ENCODE results near the gene ZNF544.
A peak's percentile ranks its signal among the peaks of the same experiment; 100 is the strongest.
"Not testable (repeated sequence)": the region's sequence is repeated elsewhere in the genome, so short reads cannot be mapped to it uniquely, and the experiment has no call there.

The ZNF544 gene

DNA sequence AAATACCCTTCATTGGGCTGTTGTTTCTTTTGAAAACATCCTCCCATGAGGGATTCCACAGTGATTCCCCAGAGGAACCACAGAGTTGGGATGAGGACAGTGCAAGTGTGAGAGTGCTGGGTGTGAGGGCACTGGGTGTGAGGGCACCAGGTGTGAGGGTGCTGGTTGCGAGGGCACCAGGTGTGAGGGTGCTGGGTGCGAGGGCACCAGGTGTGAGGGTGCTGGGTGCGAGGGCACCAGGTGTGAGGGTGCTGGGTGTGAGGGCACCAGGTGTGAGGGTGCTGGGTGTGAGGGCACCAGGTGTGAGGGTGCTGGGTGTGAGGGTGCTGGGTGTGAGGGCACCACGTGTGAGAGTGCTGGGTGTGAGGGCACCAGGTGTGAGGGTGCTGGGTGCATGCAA is 29.5 kb downstream of the ZNF544 start:
- DNase-seq, result not testable (repeated sequence)

DNA sequence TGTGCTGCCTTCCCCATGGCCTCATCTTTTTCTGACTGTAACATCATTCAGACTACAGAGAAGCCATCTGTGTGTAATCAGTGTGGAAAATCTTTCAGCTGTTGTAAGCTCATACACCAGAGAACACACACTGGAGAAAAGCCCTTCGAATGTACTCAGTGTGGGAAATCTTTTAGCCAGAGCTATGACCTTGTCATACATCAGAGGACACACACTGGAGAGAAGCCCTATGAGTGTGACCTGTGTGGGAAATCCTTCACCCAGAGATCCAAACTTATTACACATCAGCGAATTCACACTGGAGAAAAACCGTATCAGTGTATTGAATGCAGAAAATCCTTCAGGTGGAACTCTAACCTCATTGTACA is 32.9 kb downstream of the ZNF544 start:
- DNase-seq, result no peak

DNA sequence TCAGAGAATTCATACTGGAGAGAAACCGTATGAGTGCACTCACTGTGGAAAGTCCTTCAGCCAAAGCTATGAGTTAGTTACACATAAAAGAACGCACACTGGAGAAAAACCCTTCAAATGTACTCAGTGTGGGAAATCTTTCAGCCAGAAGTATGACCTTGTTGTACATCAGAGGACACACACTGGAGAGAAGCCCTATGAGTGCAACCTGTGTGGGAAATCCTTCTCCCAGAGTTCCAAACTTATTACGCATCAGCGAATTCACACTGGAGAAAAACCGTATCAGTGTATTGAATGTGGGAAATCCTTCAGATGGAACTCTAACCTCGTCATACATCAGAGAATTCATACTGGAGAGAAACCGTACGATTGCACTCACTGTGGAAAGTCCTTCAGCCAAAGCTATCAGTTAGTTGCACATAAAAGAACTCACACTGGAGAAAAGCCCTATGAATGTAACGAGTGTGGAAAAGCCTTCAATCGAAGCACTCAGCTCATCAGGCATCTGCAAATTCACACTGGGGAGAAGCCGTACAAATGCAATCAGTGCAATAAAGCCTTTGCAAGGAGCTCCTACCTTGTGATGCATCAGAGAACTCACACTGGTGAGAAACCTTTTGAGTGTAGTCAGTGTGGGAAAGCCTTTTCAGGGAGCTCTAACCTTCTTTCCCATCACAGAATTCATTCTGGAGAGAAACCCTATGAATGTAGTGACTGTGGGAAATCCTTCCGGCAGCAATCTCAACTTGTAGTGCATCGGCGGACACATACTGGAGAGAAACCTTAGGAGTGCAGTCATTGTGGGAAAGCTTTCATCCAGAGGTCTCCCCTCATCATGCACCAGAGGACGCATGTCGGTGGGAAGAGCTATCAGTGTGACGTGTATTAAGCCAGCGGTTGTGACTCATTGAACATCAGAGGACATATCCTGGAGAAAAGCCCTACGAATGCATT is 33.5 kb downstream of the ZNF544 start:
- no peak for DNase-seq

DNA sequence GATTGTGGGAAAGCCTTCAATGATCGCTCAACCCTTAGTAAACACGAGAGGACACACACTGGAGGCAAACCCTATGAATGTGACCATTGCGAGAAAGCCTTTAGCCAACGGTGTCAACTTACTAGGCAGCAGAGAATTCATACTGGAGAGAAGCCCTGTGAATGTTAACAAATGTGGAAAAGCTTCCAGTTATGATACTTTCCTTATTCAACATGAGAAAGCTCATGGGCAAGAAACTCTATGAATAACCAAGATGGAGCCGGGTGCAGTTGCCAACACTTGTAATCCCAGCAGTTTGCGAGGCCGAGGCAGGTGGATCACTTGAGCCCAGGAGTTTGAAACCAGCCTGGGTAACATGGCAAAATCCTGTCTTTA is 34.2 kb downstream of the ZNF544 start:
- DNase-seq, result no peak

DNA sequence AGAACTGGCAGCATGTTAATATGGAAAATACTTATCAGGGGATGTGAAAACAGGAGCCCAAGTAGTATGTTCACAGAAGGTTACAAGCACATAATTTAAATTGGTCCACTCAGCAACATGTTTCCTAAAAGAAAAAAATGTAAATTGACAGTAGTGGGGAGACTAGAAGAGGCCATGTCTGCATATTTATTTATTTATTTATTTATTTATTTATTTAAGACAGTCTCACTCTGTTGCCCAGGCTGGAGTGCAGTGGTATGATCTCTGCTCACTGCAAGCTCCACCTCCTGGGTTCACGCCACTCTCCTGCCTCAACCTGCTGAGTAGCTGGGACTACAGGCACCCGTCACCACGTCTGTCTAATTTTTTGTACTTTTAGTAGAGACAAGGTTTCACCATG is 36.4 kb downstream of the ZNF544 start:
- DNase-seq, result no peak

DNA sequence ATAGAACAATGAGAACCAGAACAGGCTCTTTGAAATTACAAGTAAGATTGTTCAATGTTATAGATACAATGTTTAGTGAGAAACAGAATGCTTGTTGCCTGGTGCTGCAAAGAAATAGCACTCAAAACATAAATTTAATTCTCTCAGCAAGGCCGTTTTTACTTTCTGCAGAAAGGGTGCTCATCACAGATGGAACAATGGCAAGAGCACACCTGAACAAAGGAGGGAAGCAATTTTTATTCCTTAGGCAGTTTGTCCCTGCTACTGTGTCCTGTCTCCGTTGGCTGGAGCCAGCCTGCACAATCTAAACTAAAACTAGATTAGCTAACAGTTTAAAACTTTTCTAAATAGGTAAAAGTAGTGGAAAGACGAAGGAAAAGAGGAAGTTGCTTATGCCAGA is 39.6 kb downstream of the ZNF544 start:
- DNase-seq, result no peak

DNA sequence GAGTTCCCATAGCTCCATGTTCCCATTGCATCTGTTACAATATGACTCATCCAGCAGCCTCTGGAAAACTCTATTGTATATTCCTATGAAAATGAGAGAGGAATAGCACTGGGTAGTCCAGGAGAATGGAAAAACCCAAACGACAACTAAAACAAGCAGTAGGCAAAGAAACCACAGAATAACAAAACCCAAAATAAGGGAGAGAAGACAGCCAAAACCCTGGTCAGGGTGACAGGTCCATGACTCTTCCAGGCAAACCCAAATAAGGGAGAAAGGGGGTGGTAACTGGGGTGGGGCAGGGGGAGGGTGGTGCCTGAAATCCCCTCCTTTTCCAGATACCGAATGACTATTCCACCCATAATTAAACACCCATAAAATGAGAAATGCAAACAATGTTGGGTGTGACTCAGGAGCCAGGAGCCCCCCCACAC is 46.1 kb downstream of the ZNF544 start:
- no peak for DNase-seq

DNA sequence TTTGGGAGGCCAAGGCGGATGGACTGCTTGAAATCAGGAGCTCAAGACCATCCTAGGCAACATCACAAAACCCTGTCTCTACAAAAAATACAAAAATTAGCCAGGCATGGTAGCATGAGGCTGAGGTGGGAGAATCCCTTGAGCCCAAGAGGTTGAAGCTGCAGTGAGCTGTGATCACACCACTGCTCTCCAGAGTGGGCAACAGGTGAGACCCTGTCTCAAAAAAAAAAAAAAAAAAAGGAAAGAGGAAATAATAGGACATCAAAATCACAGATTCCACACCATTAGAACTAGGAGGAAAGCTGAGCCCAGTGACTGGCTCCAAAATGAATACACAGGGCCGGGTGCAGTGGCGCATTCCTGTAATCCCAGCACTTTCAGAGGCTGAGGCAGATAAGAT is 46.9 kb downstream of the ZNF544 start:
- DNase-seq, result no peak

DNA sequence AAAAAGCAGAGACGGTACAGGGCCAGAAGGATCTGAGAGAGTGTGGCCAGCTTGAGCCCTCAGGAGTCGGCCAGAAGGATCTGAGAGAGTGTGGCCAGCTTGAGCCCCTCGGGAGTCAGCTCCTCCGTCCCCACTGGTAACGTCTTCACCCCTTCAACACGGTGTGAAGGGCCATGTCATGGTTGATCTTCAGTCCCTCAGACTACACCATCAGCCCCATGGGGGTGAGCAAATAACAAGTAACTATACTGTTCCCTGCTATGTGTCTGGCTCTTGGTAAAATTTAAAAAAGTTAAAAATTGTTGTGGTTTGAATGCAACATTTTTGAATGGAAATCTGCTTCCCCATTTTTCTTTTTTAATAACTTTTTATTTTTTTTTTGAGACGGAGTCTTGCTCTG is 48.5 kb downstream of the ZNF544 start:
- no peak for DNase-seq

DNA sequence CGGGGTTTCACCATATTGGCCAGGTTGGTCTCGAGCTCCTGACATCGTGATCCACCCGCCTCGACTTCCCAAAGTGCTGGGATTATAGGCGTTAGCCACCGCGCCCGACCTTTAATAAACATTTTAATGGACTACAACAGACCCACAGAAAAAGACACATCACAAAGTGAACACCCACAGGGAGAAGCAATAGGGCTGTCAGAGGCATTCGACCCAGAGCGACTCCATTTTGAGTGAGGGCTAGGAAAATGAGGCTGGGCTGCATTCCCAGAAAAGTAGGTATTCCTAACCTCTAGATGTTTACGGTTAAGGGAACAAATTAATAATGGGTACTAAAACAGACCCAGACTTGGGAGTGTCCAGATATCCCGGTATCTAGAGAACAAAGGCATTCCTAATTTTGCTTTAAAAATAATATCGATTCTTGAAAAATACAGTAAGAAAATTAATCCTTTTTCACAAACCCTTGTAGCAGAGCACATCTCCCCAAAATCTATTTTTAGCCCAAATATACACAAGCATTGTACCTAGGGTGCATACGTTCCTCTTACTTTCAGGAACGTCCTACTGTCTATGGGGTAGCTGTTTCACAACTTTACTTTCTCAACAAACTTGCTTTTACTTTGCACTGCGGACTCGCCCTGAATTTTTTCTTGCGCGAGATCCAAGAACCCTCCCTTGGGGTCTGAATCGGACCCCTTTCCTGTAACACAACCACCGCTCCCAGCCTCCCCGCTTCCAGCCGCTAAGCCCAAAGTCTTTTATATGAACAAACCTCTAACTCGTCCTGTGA is 49.2 kb downstream of the ZNF544 start:
- DNase-seq, result no peak

DNA sequence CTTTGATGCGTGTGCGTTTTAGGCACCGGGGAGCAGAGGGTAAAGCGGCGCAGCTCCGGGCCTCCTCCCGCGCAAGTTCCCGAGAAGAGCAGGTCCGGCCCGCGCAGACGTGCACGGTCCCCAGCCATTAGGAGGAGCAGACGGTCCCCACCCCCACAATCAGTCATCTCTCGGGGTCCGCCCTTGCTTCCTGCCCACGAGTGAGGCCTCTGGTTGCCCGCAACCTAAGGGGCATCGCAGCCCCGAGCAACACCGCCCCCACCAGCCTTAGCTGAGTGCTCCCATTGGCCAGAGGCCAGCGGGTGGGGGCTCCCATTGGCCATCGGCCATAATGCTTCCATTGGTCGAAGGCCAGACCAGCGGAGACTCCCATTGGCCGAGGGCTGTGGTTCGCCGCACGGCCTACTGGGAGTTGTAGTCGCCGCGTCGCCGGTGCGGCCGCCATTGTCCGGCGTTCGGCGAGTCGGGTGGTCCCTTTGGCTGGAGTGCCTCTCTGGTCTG is 49.9 kb downstream of the ZNF544 start, which contains the start of gene ZNF8:
TSS of gene ZNF8 (plus strand) at position 415 of the 501 bp plus-strand sequence. CDS start 127 bp downstream, outside the sequence.
- DNase-seq, result peak; percentile 92

DNA sequence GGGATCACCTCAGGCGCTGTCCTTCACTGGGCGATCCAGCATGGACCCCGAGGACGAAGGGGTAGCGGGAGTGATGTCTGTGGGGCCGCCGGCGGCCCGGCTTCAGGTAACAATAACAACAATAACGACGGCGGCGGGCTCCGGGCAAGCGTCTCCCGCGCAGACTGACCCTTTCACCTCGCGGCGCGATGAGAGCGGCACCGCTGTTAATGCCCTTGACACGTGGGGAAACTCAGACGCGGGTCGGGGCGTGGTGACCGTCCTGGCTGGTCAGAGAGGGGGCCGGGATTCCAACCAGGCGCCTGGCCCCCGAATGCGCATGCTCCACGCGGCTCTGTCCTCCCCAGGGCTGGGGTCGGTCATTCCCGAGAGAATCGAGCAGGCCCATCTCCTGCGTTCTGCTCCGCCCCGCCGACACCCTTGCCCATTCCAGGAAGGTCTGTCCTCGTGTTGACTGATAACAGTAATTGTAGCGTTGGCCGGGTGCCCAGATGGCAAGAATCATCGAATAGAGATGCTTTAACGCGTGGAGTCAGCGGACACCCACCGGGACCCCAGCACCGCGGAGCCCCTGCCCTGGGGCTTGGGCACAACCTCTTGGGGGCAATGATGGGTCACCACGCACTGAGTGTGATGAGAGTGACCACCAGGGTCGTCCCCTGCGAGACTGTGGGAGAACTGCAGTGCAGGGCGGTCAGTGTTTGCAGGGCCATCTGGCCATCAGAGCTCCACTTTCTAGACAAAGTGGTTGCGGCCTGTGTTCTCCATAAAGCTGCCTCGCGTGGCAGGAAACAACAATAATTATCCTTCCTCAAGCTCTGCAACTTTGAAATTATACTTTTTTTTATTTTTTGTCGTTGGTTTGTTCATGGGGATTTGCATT is 50.6 kb downstream of the ZNF544 start:
- peak; percentile 11 for DNase-seq

DNA sequence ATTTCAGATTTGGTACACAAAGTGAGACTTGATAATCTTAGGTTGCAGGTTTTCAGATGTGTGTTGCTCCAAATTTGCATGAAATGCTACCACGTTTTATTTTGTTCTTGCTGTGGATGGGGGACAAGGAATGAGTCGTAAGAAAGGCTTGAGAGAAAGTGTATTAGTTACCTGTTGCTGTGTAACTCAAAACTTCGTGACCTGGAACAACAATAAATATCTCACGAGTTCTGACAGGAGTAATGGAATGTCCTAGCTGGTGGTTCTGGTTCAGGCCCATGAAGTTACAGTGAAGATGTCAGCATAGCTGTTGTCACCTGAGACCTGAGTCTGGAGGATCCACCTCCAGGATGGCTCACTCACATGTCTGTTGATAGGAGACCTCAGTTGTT is 51.2 kb downstream of the ZNF544 start:
- DNase-seq, result no peak

DNA sequence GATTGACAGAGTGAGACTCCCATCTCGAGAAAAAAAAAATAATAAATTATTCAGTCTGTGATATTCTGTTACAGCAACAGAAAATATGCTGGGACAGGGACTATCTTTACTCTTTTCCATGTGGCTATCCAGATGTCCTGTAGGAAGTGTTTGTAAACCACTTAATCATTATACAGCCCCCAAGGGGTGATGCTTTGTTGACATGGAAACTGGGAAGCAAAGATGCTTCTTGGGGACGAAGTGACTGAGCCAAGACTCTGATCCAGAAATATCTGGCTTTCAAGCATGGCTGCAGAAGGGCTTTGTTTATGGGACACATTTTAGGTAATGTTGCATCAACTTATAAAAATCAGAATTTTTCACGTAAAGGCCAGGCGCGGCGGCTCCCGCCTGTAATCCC is 55.5 kb downstream of the ZNF544 start:
- DNase-seq, result no peak

DNA sequence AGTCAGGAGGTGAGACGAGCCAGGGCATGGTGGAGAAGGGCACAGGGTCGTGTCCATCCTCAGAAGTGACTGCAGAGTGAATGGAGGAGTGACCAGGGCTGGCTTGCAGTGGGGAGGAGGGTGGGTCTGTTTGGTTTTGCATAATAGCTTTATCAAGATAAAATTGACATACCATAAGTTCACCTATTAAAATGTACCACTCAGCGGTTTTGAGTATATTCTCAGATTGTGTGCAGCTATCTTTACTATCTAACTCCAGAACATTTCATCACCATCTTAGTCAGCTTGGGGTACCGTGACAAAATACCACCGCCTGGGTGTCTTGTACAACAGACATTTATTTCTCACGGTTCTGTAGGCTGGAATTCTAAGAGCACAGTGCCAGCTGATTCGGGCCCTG is 63.2 kb downstream of the ZNF544 start:
- no peak for DNase-seq

DNA sequence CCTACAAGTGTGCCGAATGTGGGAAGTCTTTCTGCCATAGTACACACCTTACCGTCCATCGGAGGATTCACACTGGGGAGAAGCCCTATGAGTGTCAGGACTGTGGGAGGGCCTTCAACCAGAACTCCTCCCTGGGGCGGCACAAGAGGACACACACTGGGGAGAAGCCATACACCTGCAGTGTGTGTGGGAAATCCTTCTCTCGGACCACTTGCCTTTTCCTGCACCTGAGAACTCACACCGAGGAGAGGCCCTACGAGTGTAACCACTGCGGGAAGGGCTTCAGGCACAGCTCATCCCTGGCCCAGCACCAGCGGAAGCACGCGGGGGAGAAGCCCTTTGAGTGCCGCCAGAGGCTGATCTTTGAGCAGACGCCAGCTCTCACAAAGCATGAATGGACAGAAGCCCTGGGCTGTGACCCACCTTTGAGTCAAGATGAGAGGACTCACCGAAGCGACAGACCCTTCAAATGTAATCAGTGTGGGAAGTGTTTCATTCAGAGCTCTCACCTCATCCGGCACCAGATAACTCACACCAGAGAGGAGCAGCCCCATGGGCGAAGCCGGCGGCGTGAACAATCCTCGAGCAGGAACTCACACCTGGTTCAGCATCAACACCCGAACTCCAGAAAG is 66.1 kb downstream of the ZNF544 start:
- no peak for DNase-seq

DNA sequence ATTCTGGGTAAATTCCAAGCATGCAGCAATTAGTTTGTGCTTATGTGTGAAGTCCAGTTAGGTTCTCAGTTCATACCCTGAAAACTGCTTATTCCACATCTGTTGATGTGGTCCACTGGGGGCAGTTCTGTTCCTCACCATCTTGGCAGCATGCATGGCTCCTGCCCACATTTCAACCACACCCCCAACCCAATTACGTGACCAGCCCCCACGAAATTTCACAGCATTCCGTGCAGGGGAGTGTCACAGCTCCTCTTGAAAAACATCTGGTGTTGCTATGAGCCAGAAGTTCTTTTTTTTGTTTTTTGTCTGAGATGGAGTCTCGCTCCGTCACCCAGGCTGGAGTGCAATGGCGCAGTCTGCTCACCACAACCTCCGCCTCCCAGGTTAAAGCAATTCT is 67.4 kb downstream of the ZNF544 start:
- no peak for DNase-seq

DNA sequence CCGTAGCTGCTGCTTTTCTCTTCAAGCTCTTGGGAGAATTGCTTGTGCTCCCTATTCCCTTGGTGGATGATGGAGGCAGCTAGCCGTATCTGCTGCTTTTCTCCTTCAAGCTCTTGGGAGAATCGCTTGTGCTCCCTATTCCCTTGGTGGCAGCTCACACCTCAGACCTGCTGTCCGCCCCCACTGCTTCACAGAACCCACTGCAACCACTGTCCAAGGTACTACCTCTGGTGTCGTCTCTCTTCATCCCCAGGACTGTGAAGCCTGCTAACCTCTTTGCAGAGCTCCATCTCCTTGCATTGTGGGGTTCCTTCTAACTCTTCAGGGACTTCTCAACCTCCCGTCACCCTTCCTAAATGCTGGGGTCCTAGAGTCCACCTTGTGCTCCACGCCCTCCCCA is 71.9 kb downstream of the ZNF544 start:
- no peak for DNase-seq

DNA sequence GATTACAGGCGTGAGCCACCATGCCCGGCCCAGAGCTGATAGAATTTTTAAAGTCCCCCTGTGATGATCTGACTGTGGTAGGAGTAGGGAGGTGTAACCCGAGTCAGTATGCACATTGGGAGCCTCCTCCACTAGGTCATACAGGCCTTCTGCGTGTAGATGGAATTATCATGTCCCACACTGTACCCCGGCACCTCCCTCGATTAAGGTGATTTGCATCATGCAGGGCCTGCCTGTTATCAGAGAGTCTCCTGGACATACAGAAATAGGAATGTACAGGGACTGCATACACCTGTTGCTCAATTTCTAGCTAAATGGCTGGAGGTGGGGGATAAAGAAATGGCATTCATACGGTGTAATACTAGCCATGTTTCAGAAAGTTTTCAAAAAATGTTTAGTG is 75.5 kb downstream of the ZNF544 start:
- DNase-seq, result no peak

DNA sequence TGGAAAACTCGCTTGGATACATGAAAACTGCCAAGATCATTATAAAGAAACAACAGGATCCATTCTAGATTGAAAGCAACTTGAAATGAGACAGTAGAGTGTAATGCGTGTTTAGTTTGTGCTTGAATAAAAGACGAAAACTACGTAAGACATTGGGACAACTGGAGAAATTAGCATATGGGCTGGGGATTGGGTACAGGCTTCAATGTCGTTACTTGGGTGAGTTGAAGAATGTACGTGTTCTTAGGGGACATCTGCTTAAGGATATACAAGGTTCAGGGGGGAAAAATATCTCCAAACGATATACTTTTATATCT is 76.0 kb downstream of the ZNF544 start:
- no peak for DNase-seq

DNA sequence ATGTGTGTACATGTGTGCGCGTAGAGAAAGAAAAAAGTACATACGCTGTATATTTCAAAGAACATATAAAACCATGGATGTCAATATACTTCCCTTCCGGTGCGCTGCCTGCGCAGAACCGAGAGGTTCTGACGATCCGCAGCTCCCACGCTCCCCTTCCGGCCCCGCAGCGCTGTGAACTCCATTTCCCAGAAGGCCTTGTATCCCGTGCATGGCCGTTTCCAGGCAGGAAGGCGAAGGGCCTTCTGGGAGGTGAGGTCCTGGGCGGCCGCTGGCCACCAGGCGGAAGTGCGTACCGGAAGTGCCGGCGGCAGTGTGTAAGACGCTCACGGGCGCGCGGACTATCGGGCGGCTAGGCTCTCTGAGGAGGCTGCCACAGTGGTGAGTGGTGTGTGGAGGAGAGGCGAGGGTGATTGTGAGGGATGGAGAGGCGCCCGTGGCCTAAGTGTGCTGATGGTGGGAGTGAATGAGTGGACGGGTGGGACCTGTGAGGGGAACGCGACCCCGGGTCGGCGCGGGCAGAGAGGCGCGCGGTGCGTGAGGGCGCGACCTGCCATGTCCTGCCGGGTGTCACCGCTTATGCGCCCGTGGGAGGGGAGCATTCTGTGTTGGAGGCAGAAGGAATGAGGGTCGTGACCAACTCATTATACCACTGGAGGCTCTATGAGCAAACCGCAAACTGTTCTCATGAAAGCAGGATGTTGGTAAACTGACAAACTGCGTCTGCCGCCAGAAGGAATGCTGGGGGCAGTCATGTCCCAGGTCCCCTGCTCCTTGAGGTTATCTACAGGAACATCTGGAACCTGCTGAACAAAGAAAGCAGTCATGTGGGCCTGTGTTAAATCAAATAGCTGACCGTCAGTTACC is 76.6 kb downstream of the ZNF544 start, which contains the start of gene ERVK3-1:
TSS of gene ERVK3-1 (plus strand) at position 313 of the 867 bp plus-strand sequence. CDS start 6,792 bp downstream, outside the sequence.
- peak; percentile 85 for DNase-seq
